COR-L47 (cell line): Measurements from ENCODE around the gene FADD.

Source experiments
- DNase-seq: peaks from one replicate; lab custom pipeline; 2025; lab: John Stamatoyannopoulos, UW

FADD gene

GRCh38 chr11:70233962-70234361, 30.9 kb downstream of the FADD start:
- no peak for DNase-seq

- DNase-seq = no peak
These were observed 37.2 kb downstream of the FADD start for GRCh38 chr11:70240337-70240736.

- DNase-seq = no peak
These were observed 38.6 kb downstream of the FADD start for GRCh38 chr11:70241709-70242108.

GRCh38 chr11:70242885-70243284, 39.8 kb downstream of the FADD start:
- DNase-seq = no peak

GRCh38 chr11:70243912-70244652, 41.0 kb downstream of the FADD start:
- DNase-seq = no peak

- no peak for DNase-seq
These were observed 41.6 kb downstream of the FADD start for GRCh38 chr11:70244698-70245097.

GRCh38 chr11:70246196-70246595, 43.1 kb downstream of the FADD start:
- DNase-seq = no peak

- no peak for DNase-seq
These were observed 44.1 kb downstream of the FADD start for GRCh38 chr11:70247042-70247709.

- no peak for DNase-seq
These were observed 44.6 kb downstream of the FADD start for GRCh38 chr11:70247710-70248072.

- no peak for DNase-seq
These were observed 48.0 kb downstream of the FADD start for GRCh38 chr11:70250876-70251658.

GRCh38 chr11:70251659-70252321, 48.7 kb downstream of the FADD start:
- DNase-seq = no peak

GRCh38 chr11:70252844-70253243, 49.7 kb downstream of the FADD start:
- no peak for DNase-seq

GRCh38 chr11:70255477-70256116, 52.5 kb downstream of the FADD start:
- no peak for DNase-seq
